DND-41 (cell line): ENCODE measurements around the gene SPSB1.

ENCODE experiments used
- ATAC-seq: fragments of 200-7000 bp; cut with Tn5 transposase; 3 replicates; pipeline ENCODE4 v1.9.1; 2021; ENCODE audit warnings: low read depth; ENCODE audit not compliant: insufficient read depth
- DNase-seq: peaks from one replicate; pipeline ENCODE4 v3.0.0-alpha.2; 2020
- H2AFZ ChIP-seq: 2 replicates; pipeline ENCODE4 v1.6.0; 2012; ENCODE audit warnings: low read depth, low read length
- H3K27ac ChIP-seq: 2 replicates; pipeline ENCODE4 v1.5.1; 2012; ENCODE audit warnings: low read length, inconsistent platforms
- H3K27me3 ChIP-seq: fragments of 200-600 bp; sonication (generic); 2 replicates; pipeline ENCODE4 v1.6.0; 2012; ENCODE audit warnings: low read length, mild to moderate bottlenecking, inconsistent platforms; ENCODE audit not compliant: insufficient read depth, poor library complexity
- H3K36me3 ChIP-seq: 2 replicates; pipeline ENCODE4 v1.5.1; 2012; ENCODE audit warnings: low read length, inconsistent platforms; ENCODE audit not compliant: insufficient read depth
- H3K4me1 ChIP-seq: 2 replicates; pipeline ENCODE4 v1.5.1; 2012; ENCODE audit warnings: mild to moderate bottlenecking, low read length; ENCODE audit not compliant: insufficient read depth
- H3K4me2 ChIP-seq: 2 replicates; pipeline ENCODE4 v1.6.0; 2012; ENCODE audit warnings: mild to moderate bottlenecking, moderate library complexity, low read length, inconsistent platforms; ENCODE audit not compliant: insufficient read depth
- H3K4me3 ChIP-seq, 2 experiments: fragments of 200-600 bp in 1 of 2; shearing (Covaris generic) in 1 of 2; 2 replicates each; pipeline ENCODE4 v1.5.1; 2012 to 2016; ENCODE audit warnings: inconsistent platforms in 2 of 2, low read length in 2 of 2, mild to moderate bottlenecking in 2 of 2, low read depth in 1 of 2, moderate library complexity in 1 of 2
- H3K79me2 ChIP-seq: 2 replicates; pipeline ENCODE4 v1.6.0; 2012; ENCODE audit warnings: low read length, inconsistent platforms; ENCODE audit not compliant: insufficient read depth
- H3K9ac ChIP-seq: 2 replicates; pipeline ENCODE4 v1.6.0; 2012; ENCODE audit warnings: low read depth, mild to moderate bottlenecking, inconsistent platforms, low read length, moderate library complexity
- H3K9me3 ChIP-seq: 2 replicates; pipeline ENCODE4 v1.5.1; 2012; ENCODE audit warnings: low read length, moderate library complexity, mild to moderate bottlenecking, inconsistent platforms; ENCODE audit not compliant: insufficient read depth, severe bottlenecking
- H4K20me1 ChIP-seq: 2 replicates; pipeline ENCODE4 v1.6.0; 2012; ENCODE audit warnings: low read length; ENCODE audit not compliant: insufficient read depth
- CTCF ChIP-seq: IDR thresholded peaks from 2 replicates; pipeline ENCODE4 v1.5.1; 2012; ENCODE audit warnings: borderline replicate concordance, low read length, moderate library complexity, mild to moderate bottlenecking; ENCODE audit not compliant: poor library complexity, severe bottlenecking; ENCODE audit errors: extremely low read depth
- EZH2 ChIP-seq: IDR thresholded peaks from 3 replicates; pipeline ENCODE4 v1.6.1; 2012; ENCODE audit warnings: borderline replicate concordance, low read depth, mild to moderate bottlenecking, moderate library complexity, low read length, inconsistent platforms; ENCODE audit not compliant: severe bottlenecking

The SPSB1 gene

DNA sequence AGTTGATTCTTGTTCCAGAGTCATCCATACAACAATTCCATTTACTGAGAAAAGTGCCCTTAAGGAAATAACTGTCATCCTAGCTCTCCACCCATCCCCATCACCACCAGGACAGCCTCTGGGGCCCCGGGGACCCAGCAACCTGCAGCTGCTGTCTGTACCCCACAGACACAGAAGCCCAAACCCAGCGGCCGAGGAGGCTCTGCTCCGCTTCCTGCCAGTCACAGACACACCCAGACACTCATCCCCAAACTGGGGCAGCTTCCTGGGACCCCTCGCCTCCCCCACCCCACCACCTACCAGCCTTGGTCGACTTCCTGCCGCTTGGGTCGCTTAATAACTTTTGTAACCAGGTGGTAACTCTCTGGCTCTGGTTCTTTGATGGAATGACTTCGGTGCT lies 125.0 kb downstream of the SPSB1 start:
- H2AFZ ChIP-seq: no peak overlapping the region
- H3K4me3 ChIP-seq: peak overlapping the region in 1 of 2 experiments; percentile 52; a peak in 3 of 4 replicates
- H3K9ac ChIP-seq: peak overlapping the region; percentile 48
- no peaks in the 10 kb centered on the region for H3K36me3 ChIP-seq
- peaks cover 99% of the 10 kb centered on the region for H3K4me1 ChIP-seq
- peak overlapping the region; percentile 89 for H3K27ac ChIP-seq
- no peaks in the 10 kb centered on the region for H3K9me3 ChIP-seq
- TF ChIP-seq EZH2: no peak
- peak; percentile 90 for DNase-seq
- H3K79me2 ChIP-seq: peaks cover 29% of the 10 kb centered on the region
- H3K4me2 ChIP-seq: peak overlapping the region; percentile 59
- H3K27me3 ChIP-seq: no peaks in the 10 kb centered on the region
- H4K20me1 ChIP-seq: no peaks in the 10 kb centered on the region
- peak; percentile 59 for ATAC-seq

GRCh38 chr1:9418851-9419250 lies 126.2 kb downstream of the SPSB1 start:
- no peak overlapping the region; a peak in 1 of 4 replicates for H3K4me3 ChIP-seq

More at GRCh38 chr1:9418851-9419250, 126.2 kb downstream of the SPSB1 start:
- Histone ChIP-seq H3K27me3 (no peaks in the 10 kb centered on the region), H3K9me3 (no peaks in the 10 kb centered on the region), H3K27ac (peak overlapping the region; percentile 89), H3K4me1 (peaks cover 99% of the 10 kb centered on the region), H3K4me2 (peak overlapping the region; percentile 43), H2AFZ (no peak overlapping the region), H4K20me1 (no peaks in the 10 kb centered on the region), H3K79me2 (peaks cover 29% of the 10 kb centered on the region), H3K36me3 (no peaks in the 10 kb centered on the region), H3K9ac (peak overlapping the region; percentile 48)
- ATAC-seq (no peak), DNase-seq (peak; percentile 60)
- TF ChIP-seq CTCF (no peak), EZH2 (no peak)
